Measurements from ENCODE around the gene RBM20. TPM values are rescaled to one million over a fixed set of nuclear protein-coding genes. Genes with fewer than 3 reads are reported as not detected.

Gene RBM20
- total and polyA plus RNA-seq, 7 donors = 0.23 to 7.8 (median 5.4) TPM; not detected in 1

DNA sequence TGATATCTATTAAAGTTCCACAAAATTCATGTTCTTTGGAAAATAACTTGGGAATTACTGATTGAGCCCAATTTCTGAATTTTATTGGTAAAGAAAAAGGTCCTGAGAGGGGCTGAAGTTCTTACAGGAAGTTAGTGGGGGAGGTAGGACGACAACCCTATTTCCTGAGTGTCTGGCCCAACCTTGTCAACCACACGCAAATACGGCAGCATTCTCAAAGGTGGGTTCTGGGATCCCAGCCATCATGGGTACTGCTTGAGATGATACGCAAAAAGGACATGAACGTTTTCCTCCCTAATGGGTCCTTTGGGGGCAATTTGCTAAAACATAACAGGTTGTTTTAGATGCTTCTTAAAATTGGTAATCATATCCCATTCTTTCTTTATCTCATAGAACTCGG, 224.8 kb downstream of the RBM20 start:
- DNase-seq = no peak
- Histone ChIP-seq H3K27ac (peak overlapping the region in 1 of 4 donors; percentile 4), H3K27me3 (no peaks in the 10 kb centered on the region), H3K36me3 (no peaks in the 10 kb centered on the region), H3K9me3 (no peaks in the 10 kb centered on the region), H3K4me1 (peaks cover 0 to 33% (median 29%) of the 10 kb centered on the region in 4 donors), H3K4me3 (no peak overlapping the region)
- intact Hi-C loops (cut with DNase I) = loop anchor here (2.0 kb wide), 1 partner anchor 30 kb away; no protein-coding TSS in a partner anchor
- TF ChIP-seq, protein P1, sequence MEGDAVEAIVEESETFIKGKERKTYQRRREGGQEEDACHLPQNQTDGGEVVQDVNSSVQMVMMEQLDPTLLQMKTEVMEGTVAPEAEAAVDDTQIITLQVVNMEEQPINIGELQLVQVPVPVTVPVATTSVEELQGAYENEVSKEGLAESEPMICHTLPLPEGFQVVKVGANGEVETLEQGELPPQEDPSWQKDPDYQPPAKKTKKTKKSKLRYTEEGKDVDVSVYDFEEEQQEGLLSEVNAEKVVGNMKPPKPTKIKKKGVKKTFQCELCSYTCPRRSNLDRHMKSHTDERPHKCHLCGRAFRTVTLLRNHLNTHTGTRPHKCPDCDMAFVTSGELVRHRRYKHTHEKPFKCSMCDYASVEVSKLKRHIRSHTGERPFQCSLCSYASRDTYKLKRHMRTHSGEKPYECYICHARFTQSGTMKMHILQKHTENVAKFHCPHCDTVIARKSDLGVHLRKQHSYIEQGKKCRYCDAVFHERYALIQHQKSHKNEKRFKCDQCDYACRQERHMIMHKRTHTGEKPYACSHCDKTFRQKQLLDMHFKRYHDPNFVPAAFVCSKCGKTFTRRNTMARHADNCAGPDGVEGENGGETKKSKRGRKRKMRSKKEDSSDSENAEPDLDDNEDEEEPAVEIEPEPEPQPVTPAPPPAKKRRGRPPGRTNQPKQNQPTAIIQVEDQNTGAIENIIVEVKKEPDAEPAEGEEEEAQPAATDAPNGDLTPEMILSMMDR (IDR thresholded peaks at IDR 0.05) = no peak
- no peak for TF ChIP-seq POLR2AphosphoS5 (IDR thresholded peaks at IDR 0.05)
- no peak for TF ChIP-seq EP300 (IDR thresholded peaks at IDR 0.05)
- no peak for TF ChIP-seq POLR2A (IDR thresholded peaks at IDR 0.05)
- 65 to 84% methylated on average over 6 of the region's 6 CpGs for WGBS, 2 donors

- WGBS, 2 donors = 68 to 83% methylated on average over 13 of the region's 13 CpGs
- no peak for DNase-seq
- Histone ChIP-seq H3K4me1 (peaks cover 0 to 30% (median 22%) of the 10 kb centered on the region in 4 donors), H3K27ac (peak overlapping the region; percentile 97 to 99 (median 98)), H3K4me3 (peak overlapping the region; percentile 82 to 99 (median 98)), H3K27me3 (no peaks in the 10 kb centered on the region), H3K36me3 (peaks cover 0 to under 1% (median 0%) of the 10 kb centered on the region in 4 donors), H3K9me3 (no peaks in the 10 kb centered on the region)
- TF ChIP-seq, protein P1 (IDR thresholded peaks at IDR 0.05) = no peak
- TF ChIP-seq EP300 (IDR thresholded peaks at IDR 0.05) = no peak
- TF ChIP-seq POLR2AphosphoS5 (IDR thresholded peaks at IDR 0.05) = no peak
- no peak for TF ChIP-seq POLR2A (IDR thresholded peaks at IDR 0.05)
- intact Hi-C loops (cut with DNase I) = loop anchor here (5.0 kb wide), 1 partner anchor 69 kb away; no protein-coding TSS in a partner anchor
Measured at GRCh38 chr10:110870823-110871297, 226.7 kb downstream of the RBM20 start.

DNA sequence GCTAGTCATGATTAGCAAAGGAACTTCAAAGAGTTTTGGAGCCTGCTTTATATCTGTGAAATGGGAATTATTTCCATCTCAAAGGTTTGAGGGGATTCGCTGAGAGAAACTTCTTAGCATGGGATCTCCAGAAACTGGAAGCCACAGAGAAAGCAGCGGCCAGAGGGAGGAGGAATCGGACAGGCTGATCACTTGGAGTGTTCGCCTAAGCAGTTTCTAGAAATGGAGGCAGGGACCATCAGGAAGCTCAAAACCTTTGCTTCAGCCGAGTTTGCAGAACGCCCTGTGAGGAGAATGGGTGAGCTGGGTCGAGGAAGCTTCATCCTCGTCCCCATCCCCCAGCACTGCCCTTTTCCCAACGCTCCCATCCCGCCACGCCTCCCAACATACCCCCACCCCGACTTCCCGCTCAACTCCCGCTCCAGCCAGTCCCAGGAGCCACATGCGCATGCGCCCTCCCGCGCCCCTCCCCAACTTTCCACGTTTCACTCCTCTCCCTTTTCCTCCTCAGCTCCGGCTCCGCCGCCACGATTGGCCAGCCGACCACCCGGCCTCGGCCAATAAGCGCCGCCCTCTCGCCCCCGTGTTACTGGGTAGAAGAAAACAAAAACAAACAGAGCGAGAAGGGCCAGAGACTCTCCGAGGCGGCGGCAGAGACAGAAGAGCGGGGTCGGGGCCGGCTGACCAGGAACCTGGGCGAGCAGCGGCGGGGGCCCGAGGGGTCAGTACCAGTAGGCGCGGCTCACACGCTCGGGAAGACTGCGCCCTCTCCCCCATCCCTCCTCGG, 227.4 kb downstream of the RBM20 start, which contains the start of gene PDCD4:
Gene PDCD4 (plus strand): TSS at position 631 of the 787 bp plus-strand sequence. CDS start 4,100 bp downstream, outside the sequence.
- DNase-seq = peak; percentile 100
- peaks cover 0 to 32% (median 22%) of the 10 kb centered on the region in 4 donors for H3K4me1 ChIP-seq
- peak within 1 kb of the TSS; percentile 97 to 99 (median 98) for H3K27ac ChIP-seq
- WGBS, 2 donors = 1% methylated on average over 47 of the region's 47 CpGs
- H3K9me3 ChIP-seq = no peaks in the 10 kb centered on the region
- peaks cover 0 to 7% (median 0%) of the 10 kb centered on the region in 4 donors for H3K36me3 ChIP-seq
- TF ChIP-seq POLR2AphosphoS5 (IDR thresholded peaks at IDR 0.05) = peak; percentile 91 to 99 (median 97)
- no peak for TF ChIP-seq EP300 (IDR thresholded peaks at IDR 0.05)
- TF ChIP-seq, protein P1 (IDR thresholded peaks at IDR 0.05) = no peak
- TF ChIP-seq POLR2A (IDR thresholded peaks at IDR 0.05) = peak; percentile 81 to 92
- intact Hi-C loops (cut with DNase I) = loop anchor here (2.0 to 5.0 kb wide), 2 partner anchors 51 to 69 kb away; no protein-coding TSS in a partner anchor
- no peaks in the 10 kb centered on the region for H3K27me3 ChIP-seq
- peak within 1 kb of the TSS; percentile 82 to 99 (median 98) for H3K4me3 ChIP-seq

GRCh38 chr10:110872145-110872983, 228.2 kb downstream of the RBM20 start:
- peaks cover 0 to 40% (median 30%) of the 10 kb centered on the region in 4 donors for H3K4me1 ChIP-seq
- peaks cover 0 to 15% (median 0%) of the 10 kb centered on the region in 4 donors for H3K36me3 ChIP-seq
- peak overlapping the region; percentile 97 to 99 (median 98) for H3K27ac ChIP-seq
- peak overlapping the region; percentile 82 to 99 (median 98) for H3K4me3 ChIP-seq
- no peak for TF ChIP-seq EP300 (IDR thresholded peaks at IDR 0.05)
- peak in 3 of 4 donors; percentile 16 to 73 (median 55) for TF ChIP-seq POLR2AphosphoS5 (IDR thresholded peaks at IDR 0.05)
- TF ChIP-seq, protein P1 (IDR thresholded peaks at IDR 0.05) = no peak
- peak; percentile 6 to 35 for TF ChIP-seq POLR2A (IDR thresholded peaks at IDR 0.05)
- 0 to 1% methylated on average over 70 of the region's 70 CpGs for WGBS, 2 donors
- no peaks in the 10 kb centered on the region for H3K27me3 ChIP-seq
- intact Hi-C loops (cut with DNase I) = loop anchor here (2.0 to 5.0 kb wide), 2 partner anchors 52 to 70 kb away; no protein-coding TSS in a partner anchor
- peak; percentile 89 for DNase-seq
- H3K9me3 ChIP-seq = no peaks in the 10 kb centered on the region

Data from sigmoid colon (tissue), 7 donors.